GM18505 (cell line): ENCODE measurements around the gene ZNF579.
"Not testable (repeated sequence)": the region's sequence is repeated elsewhere in the genome, so short reads cannot be mapped to it uniquely, and the experiment has no call there.

Experiments used
- ATAC-seq: cut with Tn5 transposase; IDR thresholded peaks from one replicate; pipeline ENCODE4 v1.9.1; 2021; ENCODE audit not compliant: unreplicated experiment
- POLR2A ChIP-seq: IDR thresholded peaks from 4 replicates; pipeline ENCODE4 v1.6.1; 2011; ENCODE audit warnings: borderline replicate concordance; ENCODE audit not compliant: insufficient read depth, insufficient read length; ENCODE audit errors: extremely low read depth

The ZNF579 gene

DNA sequence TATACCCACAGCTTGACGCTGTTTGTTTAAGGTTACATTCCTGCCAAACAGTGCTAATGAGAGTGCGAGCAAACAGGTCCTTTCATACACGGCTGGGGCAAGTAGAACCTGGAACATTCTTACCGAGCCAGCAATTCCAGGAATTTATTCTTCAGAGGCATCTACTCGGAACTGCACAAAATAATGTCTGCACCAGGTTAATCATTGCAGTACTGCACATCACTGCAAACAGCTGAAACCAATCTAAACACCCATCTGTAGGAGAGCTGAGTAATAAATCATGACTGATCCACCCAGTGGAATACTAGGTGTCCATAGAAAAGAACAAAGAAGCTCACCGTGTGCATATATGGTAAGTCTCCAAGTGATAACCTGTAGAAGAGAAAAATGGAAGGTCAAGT lies 1.2 kb upstream of the ZNF579 start:
- ATAC-seq = no peak
- no peak for TF ChIP-seq POLR2A

DNA sequence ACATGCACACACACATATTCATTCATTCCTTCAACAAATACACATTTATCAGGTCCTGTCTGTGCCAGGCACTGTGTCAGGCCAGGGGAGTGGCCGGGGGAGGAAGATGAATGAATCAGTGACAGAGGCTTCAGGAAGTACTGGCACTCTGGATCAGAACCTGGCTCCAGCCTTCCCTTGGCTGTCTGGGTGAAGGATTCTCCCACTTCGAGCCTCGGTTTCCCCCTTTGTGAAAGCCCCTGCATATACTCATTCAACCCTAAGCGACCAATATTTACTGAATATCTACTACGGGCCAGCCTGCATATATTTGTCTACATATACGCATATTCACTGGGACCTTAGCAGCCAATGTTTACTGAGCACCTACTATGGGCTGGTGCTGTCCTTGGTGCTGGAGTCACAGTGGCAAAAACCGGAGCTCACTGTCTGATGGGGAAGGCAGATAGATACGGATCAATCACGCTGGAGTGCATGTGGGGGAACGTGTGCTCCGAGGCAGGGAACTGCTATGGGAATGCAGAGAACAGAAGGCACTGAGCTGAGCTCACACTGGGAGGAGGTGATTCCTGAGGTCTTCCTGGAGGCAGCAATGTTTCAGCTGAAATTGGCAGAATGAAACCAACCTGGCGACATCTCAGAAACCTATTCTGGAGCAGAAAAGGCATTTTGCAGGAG lies 636 bp upstream of the ZNF579 start:
- no peak for TF ChIP-seq POLR2A
- ATAC-seq = no peak

DNA sequence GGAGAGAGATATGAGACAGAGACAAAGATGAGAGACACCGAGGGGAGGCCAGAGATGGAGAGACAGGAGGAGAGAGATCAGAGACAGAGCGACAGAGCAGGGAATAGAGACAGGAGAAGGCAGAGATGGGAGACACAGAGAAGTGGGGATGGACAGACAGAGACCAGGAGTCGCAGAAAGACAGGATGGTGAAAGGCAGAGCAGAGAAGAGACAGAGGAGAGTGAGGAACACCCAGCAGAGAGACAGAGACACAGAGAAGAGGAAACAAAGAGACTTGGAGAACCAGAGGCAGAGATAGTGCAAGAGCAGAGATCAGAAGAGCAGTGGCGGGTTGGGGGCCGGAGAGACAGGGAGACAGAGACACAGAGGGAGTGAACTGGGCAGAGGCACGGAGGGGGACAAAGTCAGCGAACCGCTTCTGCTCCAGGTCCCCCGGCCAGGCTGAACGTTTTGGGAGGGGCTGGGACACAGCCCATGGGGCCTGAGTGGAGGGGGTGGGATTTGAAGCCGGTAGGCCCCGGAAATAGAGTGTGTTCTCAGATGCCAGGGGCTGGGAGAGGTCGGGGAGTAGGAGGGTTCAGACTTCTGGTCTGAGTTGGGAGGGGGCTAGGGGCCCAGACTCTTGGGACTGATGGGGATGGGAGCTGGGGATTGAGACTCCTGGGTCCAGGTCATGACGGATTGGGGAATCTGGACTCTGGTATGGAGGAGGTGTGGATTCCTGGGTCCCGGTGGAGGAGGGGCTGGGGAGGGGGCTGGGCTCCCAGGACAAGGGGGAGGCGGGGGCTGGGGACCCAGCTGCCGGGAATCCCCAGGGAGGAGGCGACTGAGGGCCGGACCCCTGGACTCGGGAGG lies 654 bp downstream of the ZNF579 start:
- no peak for ATAC-seq
- peak; percentile 19 for TF ChIP-seq POLR2A

DNA sequence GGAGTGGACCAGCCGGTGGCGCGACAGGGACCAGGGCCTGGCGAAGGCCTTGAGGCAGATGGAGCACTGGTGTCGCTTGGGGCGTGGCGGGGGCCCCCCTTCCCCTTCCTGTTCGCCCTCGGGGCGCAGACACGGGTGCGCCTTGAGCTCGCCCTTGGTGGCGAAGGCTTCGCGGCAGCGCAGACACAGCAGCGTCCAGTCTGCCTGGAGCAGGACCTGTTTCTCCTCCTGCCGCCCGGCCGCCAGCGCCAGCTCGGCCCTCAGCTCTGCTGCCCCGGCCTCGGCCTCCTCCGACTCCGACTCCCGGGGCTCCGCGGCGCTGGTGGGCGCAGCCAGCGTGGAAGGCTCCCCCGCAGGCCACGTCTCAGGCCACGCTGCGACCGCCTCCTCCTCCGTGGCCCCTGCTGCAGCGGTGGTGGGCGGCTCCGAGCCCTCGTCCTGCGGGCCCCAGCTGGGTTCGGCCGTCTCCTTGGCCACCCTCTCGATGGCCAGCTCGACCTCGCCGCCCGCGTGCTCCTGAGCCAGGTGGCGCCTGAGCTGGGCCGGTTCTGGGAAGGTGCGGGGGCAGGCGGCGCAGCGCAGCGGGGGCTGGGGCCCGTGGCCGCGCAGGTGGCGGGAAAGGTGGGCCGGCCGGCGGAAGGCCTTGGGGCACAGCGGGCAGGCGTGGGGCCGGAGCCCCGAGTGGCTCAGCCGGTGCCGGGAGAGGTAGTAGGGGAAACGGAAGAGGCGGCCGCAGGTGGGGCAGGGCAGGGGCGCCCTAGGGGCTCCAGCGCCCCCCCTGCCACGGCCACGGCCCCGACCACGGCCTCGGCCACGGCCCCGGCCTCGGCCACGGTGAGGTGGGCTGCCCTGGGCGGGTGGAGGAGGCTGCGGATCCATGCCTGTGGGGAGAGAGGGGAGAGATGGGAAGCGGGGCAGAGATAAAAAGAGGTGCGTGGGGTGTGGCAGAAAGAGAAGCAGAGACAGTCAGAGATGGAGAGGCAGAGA lies 1.6 kb downstream of the ZNF579 start:
- no peak for TF ChIP-seq POLR2A
- ATAC-seq = no peak

DNA sequence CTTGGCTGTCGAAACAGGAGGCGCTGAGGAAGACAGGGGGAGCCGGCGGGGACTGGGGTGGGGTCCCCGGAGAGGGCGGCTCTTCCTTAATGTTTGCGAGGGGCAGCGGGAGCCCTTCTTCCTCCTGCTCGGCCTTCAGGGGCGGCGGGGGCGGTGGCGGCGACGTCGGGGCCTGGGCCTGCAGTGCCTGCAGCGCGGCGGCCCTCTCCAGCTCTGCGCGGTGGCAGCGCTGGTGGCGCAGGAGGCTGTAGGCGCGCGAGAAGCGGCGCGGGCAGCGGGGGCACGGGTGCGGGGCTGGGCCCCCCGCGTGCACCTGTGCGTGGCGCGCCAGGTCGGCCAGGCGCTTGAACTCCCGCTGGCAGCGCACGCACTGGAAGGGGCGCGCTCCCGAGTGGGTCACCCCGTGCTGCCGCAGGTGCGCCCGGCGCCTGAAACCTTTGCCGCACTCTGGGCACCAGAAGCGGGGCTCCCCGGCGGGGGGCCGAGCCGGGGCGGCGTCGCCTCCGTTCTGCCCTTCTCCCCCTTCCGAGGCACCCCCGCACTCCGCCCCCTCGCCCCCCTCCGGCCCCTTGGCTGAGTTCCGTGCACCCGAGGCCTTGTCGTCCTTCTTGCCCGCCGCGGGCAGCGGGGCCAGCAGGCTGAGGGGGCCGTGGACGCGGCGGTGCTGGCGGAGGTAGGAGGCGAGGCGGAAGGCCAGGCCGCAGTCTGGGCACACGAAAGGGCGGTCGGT lies 2.5 kb downstream of the ZNF579 start:
- no peak for TF ChIP-seq POLR2A
- no peak for ATAC-seq

DNA sequence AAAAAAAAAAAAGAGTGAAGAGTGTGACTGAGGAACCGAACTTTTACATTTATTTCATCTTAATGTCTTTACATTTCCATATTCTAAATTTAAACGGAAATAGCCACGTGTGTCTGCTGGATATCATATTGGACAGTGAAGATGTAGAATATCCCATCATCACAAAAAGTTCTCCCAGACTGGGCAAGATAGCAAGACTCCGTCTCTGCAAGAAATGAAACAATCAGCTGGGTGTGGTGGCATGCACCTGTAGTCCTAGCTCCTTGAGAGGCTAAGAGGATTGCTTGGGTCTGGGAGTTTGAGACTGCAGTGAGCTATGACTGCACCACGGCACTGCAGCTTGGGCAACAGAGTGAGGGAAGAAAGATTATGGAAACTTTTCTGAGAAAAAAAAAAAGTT lies 3.9 kb downstream of the ZNF579 start:
- no peak for ATAC-seq
- TF ChIP-seq POLR2A = no peak

DNA sequence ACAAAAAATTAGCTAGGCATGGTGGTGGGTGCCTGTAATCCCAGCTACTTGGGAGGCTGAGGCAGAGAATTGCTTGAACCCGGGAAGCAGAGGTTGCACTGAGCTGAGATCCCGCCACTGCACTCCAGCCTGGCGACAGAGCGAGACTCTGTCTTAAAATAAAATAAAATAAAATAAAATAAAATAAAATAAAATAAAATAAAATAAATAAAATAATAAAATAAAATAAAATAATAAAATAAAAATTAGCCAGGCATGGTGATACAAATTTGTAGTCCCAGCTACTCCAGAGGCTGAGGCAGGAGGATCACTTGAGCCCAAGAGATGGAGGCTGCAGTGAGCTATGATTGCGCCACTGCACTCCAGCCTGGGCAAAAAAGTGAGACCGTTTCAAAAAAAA lies 6.7 kb downstream of the ZNF579 start:
- not testable (repeated sequence) for ATAC-seq

DNA sequence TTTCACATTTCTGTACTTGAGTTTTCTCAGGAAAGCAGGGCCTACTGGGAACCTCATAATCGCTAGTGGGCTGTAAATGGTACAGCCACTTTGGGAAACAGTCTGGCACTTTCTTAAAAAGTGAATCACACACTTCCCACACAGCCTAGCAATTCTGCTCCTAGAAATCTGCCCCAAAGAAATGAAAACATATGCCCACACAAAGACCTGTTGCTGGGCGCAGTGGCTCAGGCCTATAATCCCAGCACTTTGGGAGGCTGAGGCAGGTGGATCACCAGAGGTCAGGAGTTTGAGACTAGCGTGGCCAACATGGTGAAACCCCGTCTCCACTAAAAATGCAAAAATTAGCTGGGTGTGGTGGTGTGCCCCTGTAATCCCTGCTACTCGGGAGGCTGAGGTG lies 11.2 kb downstream of the ZNF579 start:
- ATAC-seq = not testable (repeated sequence)

DNA sequence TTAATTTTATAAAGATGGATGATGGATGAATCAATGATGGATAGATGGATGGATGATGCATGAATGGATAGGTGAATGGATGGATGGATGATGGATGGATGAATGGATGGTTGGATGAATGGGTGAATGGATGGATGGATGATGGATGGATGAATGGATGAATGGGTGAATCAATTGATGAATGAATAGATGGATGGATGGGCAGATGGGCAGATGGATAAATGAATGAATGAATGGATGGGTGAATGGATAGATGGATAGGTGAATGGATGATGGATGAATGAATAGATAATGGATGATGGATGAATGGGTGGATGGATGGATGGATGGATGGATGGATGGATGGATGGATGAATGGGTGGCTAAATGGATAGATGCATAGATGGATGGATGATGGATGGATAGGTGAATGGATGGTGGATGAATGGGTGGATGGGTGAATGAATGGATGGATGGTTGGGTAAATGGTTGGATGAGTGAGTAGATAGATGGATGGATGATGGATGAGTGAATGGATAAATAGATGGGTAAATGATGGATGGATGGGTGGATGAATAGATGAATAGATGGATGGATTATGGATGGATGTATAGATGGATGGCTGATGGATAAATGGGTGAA lies 12.8 kb downstream of the ZNF579 start:
- no peak for TF ChIP-seq POLR2A
- ATAC-seq = no peak

DNA sequence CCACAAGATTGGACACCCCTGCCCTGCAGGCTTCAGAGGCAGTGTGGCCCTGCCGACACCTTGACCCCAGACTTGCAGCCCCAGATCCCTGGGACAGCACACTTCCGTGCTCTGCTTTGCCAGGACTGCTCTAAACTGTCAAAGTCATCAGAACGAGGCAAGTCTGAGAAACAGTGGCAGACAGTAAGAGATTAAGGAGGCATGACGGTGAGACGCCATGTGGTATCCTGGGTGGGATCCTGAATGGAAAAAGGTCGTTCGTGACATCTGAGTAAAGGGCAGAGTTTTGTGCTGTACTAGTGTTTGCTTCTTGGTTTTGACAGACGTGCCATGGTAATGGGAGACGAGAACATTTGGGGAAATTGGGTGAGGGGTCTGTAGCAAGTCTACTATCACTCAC lies 13.8 kb downstream of the ZNF579 start:
- ATAC-seq = no peak
- no peak for TF ChIP-seq POLR2A

DNA sequence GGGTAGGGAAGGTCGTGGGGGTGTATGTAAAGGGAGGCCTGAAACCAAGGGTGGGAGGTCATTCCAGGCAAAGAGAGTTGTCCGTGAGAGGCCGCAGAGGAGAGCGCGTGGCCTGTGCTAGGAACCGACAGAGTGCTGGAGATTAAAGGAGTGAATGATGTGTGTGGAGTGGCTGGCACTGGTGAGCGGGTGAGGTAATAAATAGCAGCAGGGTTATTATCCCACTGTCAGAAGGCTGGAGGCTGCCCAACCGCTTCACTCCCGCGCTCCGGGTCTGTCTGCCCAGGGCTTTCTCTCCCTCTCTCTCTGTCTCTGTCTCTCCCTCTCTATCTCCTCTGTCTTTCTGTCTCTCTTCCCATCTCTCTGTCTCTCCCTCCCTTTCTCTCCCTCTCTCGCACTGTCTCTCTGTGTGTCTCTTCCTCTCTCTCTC lies 17.4 kb downstream of the ZNF579 start:
- TF ChIP-seq POLR2A = no peak
- ATAC-seq = no peak

DNA sequence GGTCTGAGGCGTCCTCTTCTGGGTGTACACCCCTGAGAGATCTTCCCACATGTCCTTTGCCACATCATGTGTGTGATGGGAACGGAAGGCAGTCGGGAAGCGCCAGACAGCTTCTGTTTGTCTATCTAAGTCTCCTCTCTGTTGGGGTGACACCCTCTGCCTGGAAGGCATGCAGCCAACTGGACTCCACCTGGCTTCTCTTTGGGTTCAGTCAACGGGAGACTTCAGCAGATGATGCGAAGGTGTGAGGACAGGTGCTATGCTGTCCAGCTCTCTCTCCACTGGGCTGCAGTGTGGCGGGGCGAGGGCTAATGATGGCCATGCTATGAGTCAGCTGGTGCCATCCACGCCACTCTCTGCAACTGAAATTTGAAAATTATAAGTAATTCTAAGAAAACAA lies 21.0 kb downstream of the ZNF579 start:
- no peak for ATAC-seq
- no peak for TF ChIP-seq POLR2A
